Neuronal stem cell (in vitro differentiated cells): Measurements from ENCODE around the gene PDLIM7.

Source experiments
- DNase-seq: peaks from one replicate; pipeline ENCODE4 v3.0.0-alpha.2; 2013; ENCODE audit warnings: low spot score
- H2AFZ ChIP-seq: one replicate; pipeline ENCODE4 v1.6.1; 2013; ENCODE audit warnings: mild to moderate bottlenecking, low read length, inconsistent platforms
- H2AK5ac ChIP-seq: 2 replicates; pipeline ENCODE4 v1.6.1; 2013; ENCODE audit warnings: low read depth, mild to moderate bottlenecking, inconsistent platforms, low read length, moderate library complexity, mixed read lengths
- H2BK120ac ChIP-seq: 2 replicates; pipeline ENCODE4 v1.6.1; 2013; ENCODE audit warnings: low read depth, mild to moderate bottlenecking, inconsistent platforms, low read length, moderate library complexity, mixed read lengths
- H2BK12ac ChIP-seq: one replicate; pipeline ENCODE4 v1.6.1; 2013; ENCODE audit warnings: low read length, inconsistent platforms
- H2BK15ac ChIP-seq: 2 replicates; pipeline ENCODE4 v1.6.1; 2013; ENCODE audit warnings: mild to moderate bottlenecking, low read length, inconsistent platforms, mixed read lengths
- H2BK5ac ChIP-seq: one replicate; pipeline ENCODE4 v1.6.1; 2013; ENCODE audit warnings: inconsistent platforms, mild to moderate bottlenecking, low read length, moderate library complexity
- H3K14ac ChIP-seq: one replicate; pipeline ENCODE4 v1.6.1; 2013; ENCODE audit warnings: low read length, inconsistent platforms
- H3K18ac ChIP-seq: 2 replicates; pipeline ENCODE4 v1.6.1; 2013; ENCODE audit warnings: low read length, inconsistent platforms
- H3K23ac ChIP-seq: 2 replicates; pipeline ENCODE4 v1.6.1; 2013; ENCODE audit warnings: low read depth, mild to moderate bottlenecking, mixed read lengths, low read length, inconsistent platforms; ENCODE audit not compliant: poor library complexity
- H3K27ac ChIP-seq: replicated peaks from 3 replicates; pipeline ENCODE4 v1.5.1; 2013; ENCODE audit warnings: low read length, inconsistent platforms
- H3K27me3 ChIP-seq, 3 experiments: 2 replicates each; pipeline ENCODE4 v1.6.1; 2013; ENCODE audit warnings: low read length in 3 of 3, mild to moderate bottlenecking in 2 of 3, inconsistent platforms in 1 of 3, low read depth in 1 of 3, mixed read lengths in 1 of 3, moderate library complexity in 1 of 3; ENCODE audit not compliant: control insufficient read depth in 3 of 3, insufficient read depth in 3 of 3
- H3K36me3 ChIP-seq, 2 donors: replicated peaks in 1 of 2; 2 replicates each; pipeline ENCODE4 v1.6.1; 2013; ENCODE audit warnings: low read length in 2 of 2; ENCODE audit not compliant: control insufficient read depth in 2 of 2, insufficient read depth in 2 of 2
- H3K4ac ChIP-seq: 2 replicates; pipeline ENCODE4 v1.6.1; 2013; ENCODE audit warnings: inconsistent platforms, mild to moderate bottlenecking, low read length, moderate library complexity
- H3K4me1 ChIP-seq, 2 donors: 1 replicate in 1 of 2; 2 replicates in 1 of 2; pipeline ENCODE4 v1.6.1; 2013; ENCODE audit warnings: low read length in 2 of 2, low read depth in 1 of 2; ENCODE audit not compliant: control insufficient read depth in 2 of 2, insufficient read depth in 1 of 2
- H3K4me2 ChIP-seq: one replicate; pipeline ENCODE4 v1.6.1; 2013; ENCODE audit warnings: mild to moderate bottlenecking, low read length, inconsistent platforms; ENCODE audit not compliant: insufficient read depth, poor library complexity, severe bottlenecking
- H3K4me3 ChIP-seq, 2 donors: 2 replicates each; pipeline ENCODE4 v1.5.1; 2013; ENCODE audit warnings: low read length in 2 of 2, mild to moderate bottlenecking in 2 of 2, inconsistent platforms in 1 of 2, moderate library complexity in 1 of 2
- H3K79me1 ChIP-seq: one replicate; pipeline ENCODE4 v1.6.1; 2013; ENCODE audit warnings: low read depth, mild to moderate bottlenecking, inconsistent platforms, low read length, moderate library complexity
- H3K9ac ChIP-seq: one replicate; pipeline ENCODE4 v1.6.1; 2013; ENCODE audit warnings: mild to moderate bottlenecking, low read depth, low read length, inconsistent platforms; ENCODE audit not compliant: poor library complexity
- H3K9me3 ChIP-seq, 2 donors: replicated peaks in 1 of 2; 2 replicates each; pipeline versions ENCODE3 to v1.6.1; 2013; ENCODE audit warnings: low read length in 2 of 2, mild to moderate bottlenecking in 2 of 2, inconsistent platforms in 1 of 2, low read depth in 1 of 2, mixed read lengths in 1 of 2, moderate library complexity in 1 of 2; ENCODE audit not compliant: control insufficient read depth in 2 of 2, insufficient read depth in 1 of 2
- H4K8ac ChIP-seq: one replicate; pipeline ENCODE4 v1.6.1; 2013; ENCODE audit warnings: low read depth, mild to moderate bottlenecking, inconsistent platforms, low read length, moderate library complexity
- H4K91ac ChIP-seq: one replicate; pipeline ENCODE4 v1.6.1; 2013; ENCODE audit warnings: low read length, low read depth, mild to moderate bottlenecking, inconsistent platforms; ENCODE audit not compliant: poor library complexity
- WGBS, 2 donors: extraction: QIAGEN DNeasy Blood & Tissue Kit; methylation state at CpG; one replicate each; pipeline ENCODE4 v1.1.7; 2013; ENCODE audit warnings: missing lambda C conversion rate in 2 of 2, mixed read lengths in 1 of 2; ENCODE audit not compliant: insufficient read length in 2 of 2, insufficient replicate concordance in 1 of 2; ENCODE audit errors: extremely low coverage in 2 of 2; 5-methylcytosine and 5-hydroxymethylcytosine counted together

Gene PDLIM7

GRCh38 chr5:177448244-177448950 is 49.0 kb downstream of the PDLIM7 start:
- H2BK12ac ChIP-seq: no peak overlapping the region
- no peak overlapping the region for H3K23ac ChIP-seq
- WGBS, 2 donors: no CpG with 5 or more reads among the region's 6 CpGs
- no peak overlapping the region for H2BK5ac ChIP-seq
- no peak overlapping the region for H4K91ac ChIP-seq
- H2BK15ac ChIP-seq: peak overlapping the region; percentile 22
- peaks cover 26 to 30% of the 10 kb centered on the region in 2 donors for H3K4me1 ChIP-seq
- H3K27me3 ChIP-seq: peaks cover 0 to 2% (median 0%) of the 10 kb centered on the region in 3 experiments
- H3K18ac ChIP-seq: peak overlapping the region; percentile 99
- no peak overlapping the region for H3K4me3 ChIP-seq
- H4K8ac ChIP-seq: no peak overlapping the region
- peak overlapping the region; percentile 89 for H3K27ac ChIP-seq
- no peak overlapping the region for H3K9ac ChIP-seq
- peak overlapping the region; percentile 82 for H2AK5ac ChIP-seq
- no peak for DNase-seq
- H2AFZ ChIP-seq: no peak overlapping the region
- peak overlapping the region; percentile 54 for H3K4me2 ChIP-seq
- peaks cover 2% of the 10 kb centered on the region for H3K79me1 ChIP-seq
- peaks cover 0 to 19% of the 10 kb centered on the region in 2 donors for H3K36me3 ChIP-seq
- H3K4ac ChIP-seq: no peak overlapping the region
- H3K14ac ChIP-seq: no peak overlapping the region
- H2BK120ac ChIP-seq: no peak overlapping the region
- H3K9me3 ChIP-seq: no peaks in the 10 kb centered on the region

GRCh38 chr5:177447611-177448243 is 49.7 kb downstream of the PDLIM7 start:
- peak overlapping the region; percentile 95 for H2BK15ac ChIP-seq
- H2AFZ ChIP-seq: peak overlapping the region; percentile 66
- no peak overlapping the region for H3K23ac ChIP-seq
- DNase-seq: peak; percentile 73
- H3K27me3 ChIP-seq: peaks cover 0 to under 1% (median 0%) of the 10 kb centered on the region in 3 experiments
- H3K36me3 ChIP-seq: peaks cover 0 to 17% of the 10 kb centered on the region in 2 donors
- H3K4me1 ChIP-seq: peaks cover 24 to 30% of the 10 kb centered on the region in 2 donors
- no peaks in the 10 kb centered on the region for H3K9me3 ChIP-seq
- WGBS, 2 donors: no CpG with 5 or more reads among the region's 23 CpGs
- peak overlapping the region; percentile 75 for H3K9ac ChIP-seq
- peak overlapping the region; percentile 99 for H3K18ac ChIP-seq
- H4K8ac ChIP-seq: no peak overlapping the region
- H2BK5ac ChIP-seq: peak overlapping the region; percentile 88
- no peak overlapping the region for H3K14ac ChIP-seq
- H3K4ac ChIP-seq: no peak overlapping the region
- no peak overlapping the region for H4K91ac ChIP-seq
- peak overlapping the region; percentile 82 for H2AK5ac ChIP-seq
- H3K79me1 ChIP-seq: peaks cover under 1% of the 10 kb centered on the region
- H2BK120ac ChIP-seq: peak overlapping the region; percentile 89
- H3K27ac ChIP-seq: peak overlapping the region; percentile 89
- peak overlapping the region; percentile 54 for H3K4me2 ChIP-seq
- peak overlapping the region; percentile 67 for H2BK12ac ChIP-seq
- H3K4me3 ChIP-seq: peak overlapping the region; percentile 72 to 76

GRCh38 chr5:177447066-177447610 is 50.3 kb downstream of the PDLIM7 start:
- peaks cover 0 to 17% of the 10 kb centered on the region in 2 donors for H3K36me3 ChIP-seq
- H2AK5ac ChIP-seq: peak overlapping the region; percentile 85
- H3K4me1 ChIP-seq: peaks cover 25 to 30% of the 10 kb centered on the region in 2 donors
- H3K9me3 ChIP-seq: no peaks in the 10 kb centered on the region
- H2BK15ac ChIP-seq: peak overlapping the region; percentile 95
- H2AFZ ChIP-seq: peak overlapping the region; percentile 90
- H3K9ac ChIP-seq: peak overlapping the region; percentile 97
- DNase-seq: peak; percentile 82
- H2BK120ac ChIP-seq: peak overlapping the region; percentile 89
- H2BK12ac ChIP-seq: no peak overlapping the region
- no peaks in the 10 kb centered on the region for H3K27me3 ChIP-seq
- peak overlapping the region; percentile 75 for H4K91ac ChIP-seq
- H3K27ac ChIP-seq: peak overlapping the region; percentile 89
- H4K8ac ChIP-seq: no peak overlapping the region
- H3K4me3 ChIP-seq: peak overlapping the region; percentile 76 to 84
- H3K14ac ChIP-seq: no peak overlapping the region
- no CpG with 5 or more reads among the region's 52 CpGs for WGBS, 2 donors
- H3K23ac ChIP-seq: peak overlapping the region; percentile 13
- peak overlapping the region; percentile 78 for H3K4me2 ChIP-seq
- no peaks in the 10 kb centered on the region for H3K79me1 ChIP-seq
- H2BK5ac ChIP-seq: peak overlapping the region; percentile 88
- H3K18ac ChIP-seq: peak overlapping the region; percentile 99
- H3K4ac ChIP-seq: no peak overlapping the region
